Dedifferentiated amniotic fluid mesenchymal stem cell (primary cell): ENCODE results near the gene RBMS3.
"Not testable (repeated sequence)": the region's sequence is repeated elsewhere in the genome, so short reads cannot be mapped to it uniquely, and the experiment has no call there.

ENCODE experiments used
- DNase-seq: peaks from one replicate; pipeline ENCODE4 v3.0.0-alpha.2; 2016; ENCODE audit errors: extremely low spot score

The RBMS3 gene

DNA sequence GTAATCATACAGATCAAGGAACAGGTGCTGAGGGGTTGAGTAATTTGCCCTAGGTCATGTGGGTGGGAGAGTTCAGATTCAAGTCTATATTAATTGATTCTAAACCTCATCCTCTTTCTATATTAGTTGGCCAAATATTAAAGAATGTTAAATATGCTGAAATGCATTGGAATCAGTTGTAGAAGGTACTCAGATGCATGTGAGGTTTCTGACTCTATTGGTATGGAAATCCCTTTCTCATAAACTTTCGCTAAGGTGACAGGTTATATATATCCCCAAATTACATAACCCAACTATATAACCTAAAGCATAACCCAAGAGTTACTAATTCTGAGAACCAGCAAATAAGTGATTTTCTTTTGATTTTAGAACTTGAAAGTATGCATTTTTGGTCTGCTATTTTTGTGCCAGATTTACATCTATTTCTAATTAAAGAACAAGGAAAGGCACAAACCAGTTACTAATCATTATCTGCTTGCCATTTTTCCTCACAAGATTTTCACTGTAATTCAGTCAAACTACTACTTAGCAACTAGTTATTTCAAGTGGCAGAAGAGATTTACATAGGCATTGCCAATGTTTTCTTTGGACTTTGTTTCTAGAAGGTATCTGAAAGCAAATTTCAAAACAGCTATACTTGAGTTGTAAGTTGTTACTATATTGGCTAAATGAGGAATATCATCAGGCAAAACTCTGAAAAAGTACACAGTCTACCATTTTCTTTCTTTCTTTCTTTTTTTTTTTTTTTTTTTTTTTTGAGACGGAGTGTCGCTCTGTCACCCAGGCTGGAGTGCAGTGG, 201.3 kb downstream of the RBMS3 start:
- DNase-seq, result no peak

DNA sequence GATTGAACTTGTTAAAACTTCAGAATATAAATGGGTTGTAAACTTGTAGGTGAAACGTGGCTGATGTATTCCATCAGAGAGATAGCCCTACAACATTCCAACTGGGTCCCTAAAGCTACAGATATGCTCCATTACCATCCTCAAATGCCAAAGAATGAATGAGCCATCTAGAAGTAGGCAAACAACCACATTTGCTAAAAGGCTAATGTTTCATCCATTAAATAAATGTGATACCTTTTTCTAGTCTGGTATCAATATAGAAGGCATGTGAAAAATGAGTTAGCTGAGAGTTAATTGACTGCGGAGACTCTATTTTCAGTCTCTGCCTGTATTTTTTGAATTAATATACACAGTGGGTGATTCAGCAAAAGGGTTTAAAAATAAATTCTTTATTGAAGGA, 203.8 kb downstream of the RBMS3 start:
- no peak for DNase-seq

- DNase-seq, result no peak
These were observed 205.2 kb downstream of the RBMS3 start for GRCh38 chr3:29486096-29486495.

DNA sequence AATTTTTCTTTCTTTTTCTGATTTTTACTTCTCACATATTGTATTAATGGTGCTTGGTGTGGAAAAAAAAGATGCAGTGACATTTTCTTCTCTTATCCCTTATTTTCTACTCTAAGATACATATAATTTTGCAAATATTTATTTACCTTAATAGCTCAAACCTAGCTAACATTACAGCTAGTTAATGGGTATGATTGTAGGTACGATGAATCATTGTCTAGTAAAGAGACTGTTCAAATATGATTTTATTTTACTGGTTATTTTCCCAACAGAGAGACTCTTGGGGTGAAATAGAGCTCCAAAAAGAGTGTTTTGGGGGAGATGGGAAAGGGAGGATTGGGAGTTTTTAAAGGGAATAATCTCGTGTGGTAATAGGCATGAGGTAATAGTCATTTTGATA, 206.0 kb downstream of the RBMS3 start:
- no peak for DNase-seq

- no peak for DNase-seq
These were observed 208.1 kb downstream of the RBMS3 start for GRCh38 chr3:29488922-29489321.

DNA sequence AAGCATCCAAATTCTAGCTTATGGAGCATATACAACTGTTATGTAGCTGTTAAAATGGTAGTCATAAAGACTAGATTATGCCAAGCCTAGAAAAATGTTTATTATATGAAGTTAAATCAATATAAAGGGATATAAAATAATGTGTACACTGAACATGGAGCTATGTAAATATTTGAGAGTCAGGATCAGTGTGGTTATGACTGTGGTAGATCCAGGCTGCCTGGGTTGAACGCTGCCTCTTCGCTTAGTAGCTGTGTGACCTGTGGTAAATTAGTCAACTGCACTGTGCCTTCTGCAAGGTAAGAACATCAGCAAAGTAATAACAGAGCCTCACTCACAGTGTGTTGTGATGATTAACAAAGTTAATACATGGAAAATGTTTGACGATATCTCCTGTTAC, 212.2 kb downstream of the RBMS3 start:
- DNase-seq, result no peak

GRCh38 chr3:29494305-29495036, 213.6 kb downstream of the RBMS3 start:
- DNase-seq, result peak; percentile 44

DNA sequence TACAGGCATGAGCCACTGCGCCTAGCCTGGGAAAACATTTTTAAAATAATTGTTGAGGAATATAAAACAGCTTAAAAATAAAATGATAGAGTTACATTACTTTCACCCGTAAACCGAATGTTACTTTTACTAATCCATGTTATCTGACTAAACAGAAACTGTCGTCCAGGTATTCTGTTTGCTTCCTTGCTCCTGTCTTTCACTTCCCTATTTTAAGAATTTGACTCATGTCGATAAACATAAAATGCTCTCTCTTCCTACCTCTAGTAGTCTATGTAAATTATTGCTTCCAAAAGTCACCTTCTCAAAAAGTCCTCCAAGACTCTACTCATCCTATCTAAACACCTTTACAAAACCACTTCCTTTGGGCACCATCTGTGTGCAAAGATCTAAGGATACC, 216.4 kb downstream of the RBMS3 start:
- DNase-seq, result no peak

DNA sequence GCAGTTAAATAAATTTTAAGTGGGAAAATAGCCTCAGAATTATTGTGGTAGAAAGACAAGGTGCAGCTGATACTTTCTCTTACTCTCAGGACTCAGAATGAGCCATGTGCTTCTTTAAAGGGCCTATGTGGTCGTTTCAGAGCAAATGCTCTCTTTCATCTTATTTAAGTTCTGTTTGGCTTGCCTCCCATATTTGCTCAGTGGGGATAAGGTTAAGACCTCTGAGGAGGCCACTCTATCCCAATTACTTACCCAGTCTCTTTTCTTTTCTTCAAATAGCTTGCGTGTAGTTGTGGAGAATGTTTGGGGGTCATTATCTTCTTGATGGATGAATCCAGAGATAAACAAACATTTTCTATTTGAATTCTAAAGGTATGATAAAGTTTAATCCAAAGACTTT, 221.9 kb downstream of the RBMS3 start:
- DNase-seq, result no peak

DNA sequence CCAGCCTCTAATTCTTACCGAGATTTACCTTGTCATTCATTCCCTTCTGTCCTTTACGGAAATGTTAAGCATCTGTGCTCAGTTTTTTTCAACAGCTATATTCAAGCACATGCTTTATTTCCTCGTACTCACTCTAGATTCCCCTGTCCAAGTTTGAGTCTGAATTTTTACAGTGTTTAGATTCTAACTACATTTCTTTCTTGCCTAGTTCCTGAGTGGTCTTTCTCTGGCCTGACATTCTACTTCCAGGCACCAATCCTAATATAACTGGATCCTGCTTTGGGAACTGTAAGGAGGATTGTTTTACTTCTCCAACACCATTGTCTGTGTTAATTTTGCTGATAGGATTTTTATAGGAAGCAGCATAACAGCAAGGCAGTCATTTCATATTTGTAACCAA, 222.4 kb downstream of the RBMS3 start:
- DNase-seq, result no peak

DNA sequence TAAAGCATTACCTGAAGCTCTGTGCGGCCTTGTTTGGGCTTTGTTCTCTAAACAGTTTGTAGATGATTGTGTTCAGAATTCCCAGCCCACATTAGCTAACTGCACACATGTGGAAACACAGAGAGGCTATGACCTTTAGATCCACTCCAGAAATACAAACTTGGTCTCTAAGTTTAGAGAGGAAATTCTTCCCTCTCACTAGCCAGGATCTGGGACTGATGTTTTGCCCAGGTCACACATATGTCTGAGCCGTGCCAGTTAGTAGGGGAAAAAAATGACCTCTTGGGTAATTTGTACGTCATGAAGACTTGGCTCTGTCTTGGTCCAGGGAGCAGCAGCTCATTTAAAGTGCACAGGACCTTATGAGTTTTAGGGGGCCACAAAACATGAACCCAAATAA, 223.1 kb downstream of the RBMS3 start:
- DNase-seq, result no peak

DNA sequence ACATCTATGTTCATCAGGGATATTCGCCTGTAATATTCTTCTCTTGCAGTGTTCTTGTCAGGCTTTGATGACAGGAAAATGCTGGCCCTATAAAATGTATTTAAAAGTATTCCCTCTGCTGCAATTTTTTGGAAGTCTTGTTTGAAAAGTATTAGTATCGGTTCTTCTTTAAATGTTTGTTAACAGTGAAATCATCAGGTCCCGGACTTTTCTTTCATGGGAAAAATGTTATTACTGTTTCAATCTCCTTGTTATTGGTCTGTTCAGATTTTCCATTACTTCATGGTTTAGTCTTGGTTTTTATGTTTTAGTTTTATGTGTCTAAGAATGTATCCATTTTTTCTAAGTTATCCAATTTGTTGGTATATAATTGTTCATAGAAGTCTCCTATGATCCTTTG, 225.6 kb downstream of the RBMS3 start:
- no peak for DNase-seq

DNA sequence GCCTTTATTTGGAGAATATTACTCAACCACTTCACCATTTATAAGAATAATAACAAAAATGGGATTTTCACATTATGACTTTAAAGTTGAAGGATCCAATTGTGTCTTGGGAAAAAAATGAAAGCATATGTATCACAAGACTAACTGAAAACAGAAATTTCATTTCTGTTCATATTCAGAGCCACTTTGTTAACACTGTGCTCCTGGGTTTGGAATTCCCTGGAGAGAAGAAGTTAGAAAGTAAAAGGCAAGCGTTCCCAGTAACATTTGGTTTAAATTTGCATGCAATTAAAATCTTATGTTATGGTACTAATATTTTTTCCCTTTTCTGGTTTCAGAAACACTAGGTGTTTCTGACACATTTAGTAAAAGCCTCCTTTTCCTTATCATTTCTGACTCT, 230.8 kb downstream of the RBMS3 start:
- no peak for DNase-seq

- no peak for DNase-seq
These were observed 231.8 kb downstream of the RBMS3 start for GRCh38 chr3:29512641-29513040.

DNA sequence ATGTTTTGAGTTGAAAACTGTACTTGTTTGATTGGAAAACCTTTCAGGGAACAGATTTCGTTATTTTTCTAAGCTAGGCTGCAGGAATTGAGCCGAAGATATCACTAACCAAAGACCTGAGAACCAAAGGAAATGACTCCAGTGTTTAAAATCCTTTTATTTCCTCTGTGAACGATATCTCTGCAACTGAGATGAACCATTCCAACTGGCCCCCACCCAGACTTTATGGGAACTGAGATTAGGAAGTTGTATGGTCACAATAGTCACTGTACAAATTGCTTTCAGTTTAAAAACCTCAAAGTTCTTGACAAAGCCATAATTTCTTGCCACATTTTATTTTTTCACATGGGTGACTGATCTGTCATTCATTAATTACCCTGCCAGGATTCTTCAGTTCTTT, 232.4 kb downstream of the RBMS3 start:
- DNase-seq, result no peak

GRCh38 chr3:29514170-29514569, 233.3 kb downstream of the RBMS3 start:
- DNase-seq, result no peak

GRCh38 chr3:29514912-29515311, 234.0 kb downstream of the RBMS3 start:
- DNase-seq, result no peak

DNA sequence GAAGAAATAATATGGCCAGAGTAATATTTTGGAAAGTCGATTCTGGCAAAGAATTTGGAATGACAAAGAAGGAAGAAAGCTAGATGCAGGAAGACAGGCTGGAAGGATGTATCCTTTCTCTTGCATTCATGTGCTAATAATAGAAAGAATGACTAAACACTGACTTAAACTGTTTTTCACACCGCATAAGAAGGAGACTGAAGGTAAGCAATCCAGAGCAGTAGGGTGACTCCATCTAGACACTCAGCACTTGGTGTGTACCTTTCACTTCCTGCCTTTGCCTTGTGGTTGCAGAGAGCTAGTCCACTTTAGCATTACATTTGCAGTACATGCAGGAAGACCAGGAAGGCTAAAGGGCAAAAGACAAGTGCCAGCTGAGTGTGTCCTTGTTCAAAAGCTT, 234.6 kb downstream of the RBMS3 start:
- no peak for DNase-seq

- DNase-seq, result no peak
These were observed 235.3 kb downstream of the RBMS3 start for GRCh38 chr3:29516164-29516563.

GRCh38 chr3:29520764-29521163, 239.9 kb downstream of the RBMS3 start:
- no peak for DNase-seq

DNA sequence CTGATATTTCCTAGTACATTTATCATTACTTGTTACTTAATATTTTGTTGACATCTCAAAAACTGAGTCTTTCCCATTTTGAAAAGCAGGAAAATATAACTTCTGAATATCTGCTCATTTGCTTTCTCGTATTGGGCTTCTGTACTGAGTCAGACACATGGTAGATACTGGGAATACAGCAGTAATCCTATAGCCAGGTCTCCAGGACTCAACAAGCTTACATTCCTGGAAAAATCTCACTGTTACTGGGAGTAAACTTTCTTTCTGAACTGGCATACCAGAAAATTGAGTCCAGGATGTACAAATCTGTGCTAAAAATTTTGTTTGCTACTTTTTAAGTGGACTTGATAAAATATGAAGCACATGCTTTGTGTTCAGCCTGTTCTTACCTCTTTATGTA, 240.4 kb downstream of the RBMS3 start:
- no peak for DNase-seq

- no peak for DNase-seq
These were observed 240.9 kb downstream of the RBMS3 start for GRCh38 chr3:29521751-29522150.

- DNase-seq, result not testable (repeated sequence)
These were observed 243.6 kb downstream of the RBMS3 start for GRCh38 chr3:29524433-29524832.
